Activated CD4-positive, CD25-positive, alpha-beta regulatory T cell treated with anti-CD3 and anti-CD28 coated beads, Interleukin-2, amount 50 U/mL, for 16 hours (primary cell): ENCODE results near the gene UBE2O.

Experiments
- DNase-seq: peaks from one replicate; pipeline ENCODE4 v3.0.0-alpha.2; 2020; ENCODE audit warnings: low read depth, low spot score

Gene UBE2O

GRCh38 chr17:76485569-76485968 lies 32.6 kb upstream of the UBE2O start:
- no peak for DNase-seq

- DNase-seq: no peak
Observed at GRCh38 chr17:76484228-76484725, 31.3 kb upstream of the UBE2O start.

DNA sequence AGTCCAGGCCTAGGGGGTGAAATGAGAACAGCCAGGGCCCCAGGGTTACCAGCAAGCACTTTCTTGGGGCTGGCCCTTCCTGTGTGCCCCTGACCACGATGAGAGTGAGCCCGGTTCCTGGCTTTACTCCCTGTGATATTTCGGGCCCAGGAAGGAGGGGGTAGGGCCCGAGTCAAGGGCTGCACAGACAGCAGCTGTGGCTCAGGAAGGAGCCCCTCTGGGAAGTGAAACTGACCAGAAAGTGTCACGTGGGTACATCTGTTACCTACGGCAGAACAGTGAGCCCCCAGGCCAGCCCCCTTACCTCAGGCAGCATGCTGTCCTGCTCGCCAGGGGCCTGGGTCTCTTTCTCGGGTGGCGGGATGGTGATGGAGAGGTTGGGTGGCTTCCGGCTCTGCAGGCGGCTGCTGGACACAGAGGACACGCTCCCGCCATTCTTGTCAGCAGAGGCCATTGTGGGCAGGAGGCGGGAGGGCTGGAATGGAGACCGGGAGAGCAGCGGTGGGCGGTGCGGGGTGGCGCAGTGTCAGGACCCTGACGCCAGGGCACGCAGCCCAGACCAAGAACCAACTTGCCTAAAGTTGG lies 28.2 kb upstream of the UBE2O start:
- no peak for DNase-seq

- DNase-seq: no peak
Observed at GRCh38 chr17:76480632-76481031, 27.7 kb upstream of the UBE2O start.

DNA sequence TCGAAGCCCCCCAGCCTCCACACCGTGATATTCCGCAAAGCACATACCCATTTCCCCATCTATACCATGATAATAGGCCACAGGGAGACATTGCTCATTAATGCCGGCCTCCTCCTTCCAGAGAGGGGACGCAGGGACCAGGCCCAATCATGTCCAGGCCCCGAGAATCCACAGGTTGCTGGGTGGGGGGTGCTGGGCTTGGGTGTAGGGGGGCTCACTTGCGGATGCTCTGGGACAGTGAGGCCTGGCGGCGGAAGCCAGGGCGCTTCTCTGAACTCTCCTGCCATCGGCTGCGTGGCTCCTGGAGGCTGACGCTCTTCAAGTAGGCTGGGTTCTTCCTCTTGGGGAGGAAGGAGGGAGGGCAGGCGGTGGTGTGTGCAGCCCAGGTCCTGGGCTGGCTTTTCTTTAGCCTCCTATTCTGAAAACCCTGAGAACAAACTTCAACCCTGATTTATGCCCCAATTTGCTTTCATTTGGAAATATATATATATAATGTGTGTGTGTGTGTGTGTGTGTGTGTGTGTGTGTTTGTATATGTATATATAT lies 26.6 kb upstream of the UBE2O start:
- no peak for DNase-seq

DNA sequence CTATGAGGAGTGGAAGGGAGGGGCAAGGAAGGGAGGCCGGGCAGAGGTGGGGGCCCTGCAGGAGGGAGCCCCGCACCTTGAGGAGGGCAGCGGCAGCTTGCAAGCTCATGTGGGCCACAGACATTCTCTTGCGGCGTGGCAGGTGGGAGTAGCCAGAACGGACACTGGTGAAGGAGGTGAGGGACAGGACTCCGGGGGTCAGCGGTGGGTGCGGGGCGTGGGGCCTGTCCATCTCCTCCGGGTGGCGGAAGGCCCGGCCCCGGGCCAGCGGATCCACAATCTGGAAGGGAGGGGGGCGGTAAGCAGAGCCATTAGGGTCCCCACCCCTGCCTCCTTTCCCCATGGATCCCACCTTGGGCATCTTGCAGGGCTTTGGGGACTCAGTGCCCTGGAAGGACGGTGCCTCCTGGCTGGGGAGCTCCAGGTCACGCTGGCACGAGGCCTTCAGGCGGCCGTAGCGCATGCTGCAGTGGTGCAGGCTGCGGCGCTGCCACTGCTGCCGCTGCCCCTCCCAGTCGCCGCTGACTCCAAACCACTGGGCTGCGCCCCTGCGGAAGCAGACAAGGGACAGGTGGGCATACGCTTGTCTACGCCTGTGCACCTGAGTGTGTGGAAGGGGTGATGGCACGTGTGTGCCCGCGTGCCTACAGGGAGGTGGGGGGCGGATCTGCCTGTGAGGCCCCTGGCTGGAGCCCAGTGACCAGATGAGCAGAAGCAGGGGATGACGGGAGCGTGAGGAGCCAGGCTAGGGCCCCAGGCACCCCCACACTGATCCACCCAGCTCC lies 26.0 kb upstream of the UBE2O start:
- DNase-seq: no peak

- no peak for DNase-seq
Observed at GRCh38 chr17:76478097-76478496, 25.1 kb upstream of the UBE2O start.

DNA sequence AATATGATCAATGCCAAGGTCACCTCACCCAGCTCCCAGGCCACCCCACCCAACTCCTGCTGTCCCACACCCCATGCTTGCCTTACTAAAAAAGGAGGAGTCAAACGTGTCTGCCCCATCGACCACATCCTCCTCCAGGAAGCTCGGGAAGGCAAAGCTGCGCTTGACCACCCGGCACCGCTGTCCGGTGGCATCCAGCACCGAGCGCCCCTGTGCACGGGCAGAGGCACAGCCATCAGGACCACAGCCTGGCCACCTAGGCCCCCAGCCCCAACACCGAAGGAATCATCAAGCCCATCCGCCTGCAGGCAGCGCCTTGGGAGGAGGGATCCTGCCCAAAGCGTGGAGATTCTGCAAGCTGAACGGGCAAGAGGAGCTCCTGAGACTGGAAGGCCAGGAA lies 24.6 kb upstream of the UBE2O start:
- no peak for DNase-seq

DNA sequence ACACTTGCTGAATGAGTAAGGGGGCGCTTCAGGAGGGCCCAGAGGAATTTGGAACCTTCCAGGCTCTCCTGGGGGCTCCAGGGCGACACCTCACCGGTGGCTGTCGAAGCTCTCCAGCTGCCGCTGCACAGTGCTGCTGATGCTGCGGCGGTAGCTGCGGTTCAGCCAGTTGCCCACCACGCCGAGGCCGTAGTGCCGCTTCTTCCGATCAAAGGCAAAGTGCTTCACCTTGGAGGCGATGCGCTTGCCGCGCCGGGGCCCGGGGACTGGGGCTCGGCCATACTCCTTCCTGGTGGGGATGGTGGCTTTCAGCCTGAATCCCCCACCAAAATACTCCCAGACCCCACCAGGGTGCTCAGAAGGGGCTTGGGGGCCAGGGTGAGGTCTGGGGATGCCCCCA lies 23.8 kb upstream of the UBE2O start:
- DNase-seq: no peak

DNA sequence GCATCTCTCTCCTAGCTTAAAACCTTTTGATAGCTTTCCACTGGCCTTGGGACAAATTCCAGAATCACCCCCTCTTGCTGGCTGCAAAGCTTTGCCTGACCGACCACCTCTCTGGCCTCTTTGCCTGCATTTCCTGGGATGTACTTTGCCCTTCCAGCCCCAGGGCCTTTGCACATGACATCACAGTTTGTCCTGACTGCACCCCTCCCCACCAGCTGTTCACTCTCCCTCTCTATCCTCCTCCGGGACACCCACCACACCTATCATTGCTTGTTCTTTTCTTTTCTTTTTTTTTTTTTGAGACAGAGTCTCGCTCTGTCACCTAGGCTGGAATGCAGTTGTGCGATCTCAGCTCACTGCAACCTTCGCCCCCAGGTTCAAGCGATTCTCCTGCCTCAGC lies 22.4 kb upstream of the UBE2O start:
- no peak for DNase-seq

GRCh38 chr17:76474894-76475293 lies 21.9 kb upstream of the UBE2O start:
- DNase-seq: no peak

- DNase-seq: no peak
Observed at GRCh38 chr17:76474238-76474637, 21.3 kb upstream of the UBE2O start.

- DNase-seq: no peak
Observed at GRCh38 chr17:76473541-76473985, 20.6 kb upstream of the UBE2O start.

GRCh38 chr17:76472726-76473125 lies 19.8 kb upstream of the UBE2O start:
- no peak for DNase-seq

GRCh38 chr17:76472258-76472645 lies 19.3 kb upstream of the UBE2O start:
- no peak for DNase-seq

- no peak for DNase-seq
Observed at GRCh38 chr17:76471498-76472257, 18.7 kb upstream of the UBE2O start.

DNA sequence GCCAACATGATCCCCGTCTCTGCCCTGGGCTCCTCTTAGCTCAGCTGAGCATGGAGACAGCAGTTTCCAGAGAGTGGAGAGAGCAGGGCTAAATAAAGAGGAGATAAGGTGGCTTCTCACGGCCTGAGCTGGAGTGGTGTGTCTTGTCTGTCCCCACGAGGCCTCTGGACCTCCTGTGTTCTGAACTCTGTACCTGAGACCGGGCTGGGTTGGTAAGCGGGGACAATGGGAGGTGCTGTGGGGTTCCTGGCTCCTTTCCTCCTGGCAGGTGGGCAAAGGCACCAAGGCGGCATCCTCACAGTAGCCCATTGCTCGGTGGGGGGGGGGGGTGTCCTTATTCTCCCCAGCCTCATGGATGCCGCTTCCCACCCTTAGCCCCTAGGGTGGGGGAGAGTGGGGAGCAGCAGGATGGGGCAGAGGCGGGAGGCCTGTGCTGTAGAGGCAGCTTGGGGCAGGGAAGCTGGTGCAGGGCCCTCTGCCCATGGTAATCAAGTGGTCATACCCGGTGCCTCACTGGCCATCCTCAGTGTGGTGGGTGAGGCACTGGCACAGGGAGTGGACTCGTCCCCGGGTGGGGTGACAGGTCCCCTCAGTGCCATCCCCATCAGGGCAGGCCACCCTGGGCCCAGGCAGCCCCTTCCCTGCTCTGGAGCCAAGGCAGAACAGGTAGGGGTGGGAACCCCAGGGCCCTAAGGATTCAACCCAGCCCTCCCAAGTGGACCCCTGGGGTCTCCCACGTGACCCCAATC lies 17.2 kb upstream of the UBE2O start:
- no peak for DNase-seq

- no peak for DNase-seq
Observed at GRCh38 chr17:76469076-76469990, 16.4 kb upstream of the UBE2O start.

DNA sequence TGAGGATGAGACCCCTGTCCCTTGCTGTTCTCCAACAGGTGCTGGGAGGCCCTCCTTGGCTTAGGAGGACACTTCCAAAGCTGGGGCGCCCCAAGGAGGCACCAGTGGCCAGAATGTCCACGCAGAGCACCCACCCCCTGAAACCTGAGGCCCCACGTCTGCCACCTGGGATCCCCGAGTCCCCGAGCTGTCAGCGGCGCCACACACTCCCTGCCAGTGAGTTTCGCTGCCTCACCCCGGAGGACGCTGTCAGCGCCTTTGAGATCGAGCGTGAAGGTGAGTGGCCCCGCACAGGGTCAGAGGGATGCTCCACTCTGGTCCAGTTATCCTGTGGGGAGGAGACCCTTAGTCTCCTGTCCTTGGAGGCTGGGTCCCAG lies 15.7 kb upstream of the UBE2O start:
- no peak for DNase-seq

- DNase-seq: no peak
Observed at GRCh38 chr17:76467809-76468633, 15.1 kb upstream of the UBE2O start.
